ENCODE measurements around the gene GALNT1. TPM values are rescaled to one million over a fixed set of nuclear protein-coding genes. Genes with fewer than 3 reads are reported as not detected.
"Not testable (repeated sequence)": the region's sequence is repeated elsewhere in the genome, so short reads cannot be mapped to it uniquely, and the experiment has no call there.

Gene GALNT1
- total and polyA plus RNA-seq, 4 experiments from 2014 or later = 27.9 to 33.0 (median 31.2) TPM

- H3K36me3 ChIP-seq (ENCODE audit: insufficient read depth, low read length); H3K9me3 Mint-ChIP-seq; POLR2A ChIA-PET (ENCODE audit: partially characterized antibody); H3K27me3 ChIP-seq (ENCODE audit: insufficient read depth, low read length); H3K27ac Mint-ChIP-seq; H3K4me1 ChIP-seq (ENCODE audit: insufficient read depth, low read length); H3K9me3 ChIP-seq (ENCODE audit: control insufficient read depth in 1 of 2, low read length in 2 of 2); H3K27me3 Mint-ChIP-seq; H3K27ac ChIP-seq (ENCODE audit: low read depth, low read length); H3K4me3 ChIP-seq (ENCODE audit: low read length in 2 of 2); H3K36me3 Mint-ChIP-seq; H3K4me3 Mint-ChIP-seq; H3K4me1 Mint-ChIP-seq; CTCF ChIA-PET (ENCODE audit: partially characterized antibody); DNase-seq; intact Hi-C loops (cut with micrococcal nuclease): not testable (repeated sequence)
These were observed 26.0 kb upstream of the GALNT1 start for GRCh38 chr18:35555538-35555937.

GRCh38 chr18:35559867-35560266 is 21.7 kb upstream of the GALNT1 start:
- Histone ChIP-seq H3K4me1 (ENCODE audit: insufficient read depth, low read length) (no peaks in the 10 kb centered on the region), H3K9me3 (ENCODE audit: control insufficient read depth in 1 of 2, low read length in 2 of 2) (no peaks in the 10 kb centered on the region), H3K27ac (ENCODE audit: low read depth, low read length) (no peak overlapping the region), H3K27me3 (ENCODE audit: insufficient read depth, low read length) (no peaks in the 10 kb centered on the region), H3K36me3 (ENCODE audit: insufficient read depth, low read length) (no peaks in the 10 kb centered on the region), H3K4me3 (ENCODE audit: low read length in 2 of 2) (no peak overlapping the region)
- H3K27ac Mint-ChIP-seq = peak overlapping the region in 1 of 7 donors; percentile 47
- ChIA-PET CTCF (ENCODE audit: partially characterized antibody) (no interaction called here), POLR2A (ENCODE audit: partially characterized antibody) (no interaction called here)
- DNase-seq = no peak
- no peaks in the 10 kb centered on the region for H3K4me1 Mint-ChIP-seq
- no peaks in the 10 kb centered on the region for H3K36me3 Mint-ChIP-seq
- peaks cover 7% of the 10 kb centered on the region in 2 donors for H3K27me3 Mint-ChIP-seq
- no peak overlapping the region for H3K4me3 Mint-ChIP-seq
- H3K9me3 Mint-ChIP-seq = peaks cover 0 to 3% (median 0%) of the 10 kb centered on the region in 8 donors
- intact Hi-C loops (cut with micrococcal nuclease) = no loop called here

GRCh38 chr18:35564795-35565453 is 16.6 kb upstream of the GALNT1 start:
- Histone ChIP-seq H3K27ac (ENCODE audit: low read depth, low read length) (no peak overlapping the region), H3K36me3 (ENCODE audit: insufficient read depth, low read length) (no peaks in the 10 kb centered on the region), H3K27me3 (ENCODE audit: insufficient read depth, low read length) (no peaks in the 10 kb centered on the region), H3K4me1 (ENCODE audit: insufficient read depth, low read length) (no peaks in the 10 kb centered on the region), H3K4me3 (ENCODE audit: low read length in 2 of 2) (no peak overlapping the region), H3K9me3 (ENCODE audit: control insufficient read depth in 1 of 2, low read length in 2 of 2) (no peaks in the 10 kb centered on the region)
- ChIA-PET POLR2A (ENCODE audit: partially characterized antibody) (interaction anchor here (0.6 kb wide), 1 partner anchor 66 kb away, joined by 3 read pairs; no protein-coding TSS in a partner anchor), CTCF (ENCODE audit: partially characterized antibody) (interaction anchor here (1.0 kb wide), 1 partner anchor 179 kb away, joined by 5 read pairs; no protein-coding TSS in a partner anchor)
- no peak for DNase-seq
- intact Hi-C loops (cut with micrococcal nuclease) = no loop called here
- H3K4me1 Mint-ChIP-seq = no peaks in the 10 kb centered on the region
- no peaks in the 10 kb centered on the region for H3K36me3 Mint-ChIP-seq
- no peak overlapping the region for H3K4me3 Mint-ChIP-seq
- no peak overlapping the region for H3K27ac Mint-ChIP-seq
- peaks cover 0 to 1% of the 10 kb centered on the region in 2 donors for H3K27me3 Mint-ChIP-seq
- no peaks in the 10 kb centered on the region for H3K9me3 Mint-ChIP-seq

- no peaks in the 10 kb centered on the region for H3K4me1 ChIP-seq (ENCODE audit: insufficient read depth, low read length)
- Mint-ChIP-seq H3K36me3 (no peaks in the 10 kb centered on the region), H3K4me3 (no peak overlapping the region), H3K4me1 (no peaks in the 10 kb centered on the region), H3K27ac (no peak overlapping the region), H3K27me3 (peaks cover 0 to 1% of the 10 kb centered on the region in 2 donors), H3K9me3 (no peaks in the 10 kb centered on the region)
- no peak overlapping the region for H3K4me3 ChIP-seq (ENCODE audit: low read length in 2 of 2)
- no peaks in the 10 kb centered on the region for H3K36me3 ChIP-seq (ENCODE audit: insufficient read depth, low read length)
- ChIA-PET POLR2A (ENCODE audit: partially characterized antibody) (no interaction called here), CTCF (ENCODE audit: partially characterized antibody) (no interaction called here)
- no peak overlapping the region for H3K27ac ChIP-seq (ENCODE audit: low read depth, low read length)
- no peaks in the 10 kb centered on the region for H3K27me3 ChIP-seq (ENCODE audit: insufficient read depth, low read length)
- no peaks in the 10 kb centered on the region for H3K9me3 ChIP-seq (ENCODE audit: control insufficient read depth in 1 of 2, low read length in 2 of 2)
- no peak for DNase-seq
- intact Hi-C loops (cut with micrococcal nuclease) = no loop called here
These were observed 15.5 kb upstream of the GALNT1 start for GRCh38 chr18:35566019-35566418.

GRCh38 chr18:35570182-35570581 is 11.4 kb upstream of the GALNT1 start:
- Histone ChIP-seq H3K36me3 (ENCODE audit: insufficient read depth, low read length) (no peaks in the 10 kb centered on the region), H3K4me3 (ENCODE audit: low read length in 2 of 2) (no peak overlapping the region), H3K4me1 (ENCODE audit: insufficient read depth, low read length) (peaks cover 3% of the 10 kb centered on the region), H3K27ac (ENCODE audit: low read depth, low read length) (no peak overlapping the region), H3K9me3 (ENCODE audit: control insufficient read depth in 1 of 2, low read length in 2 of 2) (no peaks in the 10 kb centered on the region), H3K27me3 (ENCODE audit: insufficient read depth, low read length) (no peaks in the 10 kb centered on the region)
- H3K4me3 Mint-ChIP-seq = no peak overlapping the region
- H3K36me3 Mint-ChIP-seq = no peaks in the 10 kb centered on the region
- no peaks in the 10 kb centered on the region for H3K27me3 Mint-ChIP-seq
- intact Hi-C loops (cut with micrococcal nuclease) = no loop called here
- DNase-seq = no peak
- POLR2A ChIA-PET (ENCODE audit: partially characterized antibody) = no interaction called here
- no peak overlapping the region for H3K27ac Mint-ChIP-seq
- H3K4me1 Mint-ChIP-seq = peaks cover 7 to 10% (median 7%) of the 10 kb centered on the region in 4 donors
- CTCF ChIA-PET (ENCODE audit: partially characterized antibody) = no interaction called here
- H3K9me3 Mint-ChIP-seq = no peaks in the 10 kb centered on the region

GRCh38 chr18:35571138-35571537 is 10.4 kb upstream of the GALNT1 start:
- Histone ChIP-seq H3K36me3 (ENCODE audit: insufficient read depth, low read length) (no peaks in the 10 kb centered on the region), H3K4me1 (ENCODE audit: insufficient read depth, low read length) (peaks cover 3% of the 10 kb centered on the region), H3K4me3 (ENCODE audit: low read length in 2 of 2) (no peak overlapping the region), H3K9me3 (ENCODE audit: control insufficient read depth in 1 of 2, low read length in 2 of 2) (no peaks in the 10 kb centered on the region), H3K27ac (ENCODE audit: low read depth, low read length) (no peak overlapping the region), H3K27me3 (ENCODE audit: insufficient read depth, low read length) (no peaks in the 10 kb centered on the region)
- no peak overlapping the region for H3K27ac Mint-ChIP-seq
- peaks cover 7 to 10% (median 7%) of the 10 kb centered on the region in 4 donors for H3K4me1 Mint-ChIP-seq
- peaks cover 0 to 3% (median 0%) of the 10 kb centered on the region in 8 donors for H3K9me3 Mint-ChIP-seq
- peaks cover under 1% of the 10 kb centered on the region in 2 donors for H3K27me3 Mint-ChIP-seq
- no peak for DNase-seq
- CTCF ChIA-PET (ENCODE audit: partially characterized antibody) = no interaction called here
- POLR2A ChIA-PET (ENCODE audit: partially characterized antibody) = no interaction called here
- H3K36me3 Mint-ChIP-seq = no peaks in the 10 kb centered on the region
- intact Hi-C loops (cut with micrococcal nuclease) = no loop called here
- H3K4me3 Mint-ChIP-seq = no peak overlapping the region

GRCh38 chr18:35572644-35573043 is 8.9 kb upstream of the GALNT1 start:
- POLR2A ChIA-PET (ENCODE audit: partially characterized antibody) = interaction anchor here (0.8 kb wide), 1 partner anchor 9 kb away, joined by 3 read pairs; the partner anchor contains the start of gene GALNT1
- Mint-ChIP-seq H3K4me3 (no peak overlapping the region), H3K9me3 (peaks cover 0 to 7% (median 0%) of the 10 kb centered on the region in 8 donors), H3K4me1 (peaks cover 7 to 10% (median 7%) of the 10 kb centered on the region in 4 donors), H3K27ac (no peak overlapping the region), H3K36me3 (no peaks in the 10 kb centered on the region), H3K27me3 (peaks cover 2 to 5% of the 10 kb centered on the region in 2 donors)
- intact Hi-C loops (cut with micrococcal nuclease) = no loop called here
- Histone ChIP-seq H3K27me3 (ENCODE audit: insufficient read depth, low read length) (no peaks in the 10 kb centered on the region), H3K4me1 (ENCODE audit: insufficient read depth, low read length) (peaks cover 3% of the 10 kb centered on the region), H3K4me3 (ENCODE audit: low read length in 2 of 2) (no peak overlapping the region), H3K9me3 (ENCODE audit: control insufficient read depth in 1 of 2, low read length in 2 of 2) (no peaks in the 10 kb centered on the region), H3K36me3 (ENCODE audit: insufficient read depth, low read length) (no peaks in the 10 kb centered on the region), H3K27ac (ENCODE audit: low read depth, low read length) (no peak overlapping the region)
- CTCF ChIA-PET (ENCODE audit: partially characterized antibody) = no interaction called here
- DNase-seq = no peak

Data from CD4-positive, alpha-beta memory T cell (primary cell).